Measurements from ENCODE around the gene NUDC. TPM values are rescaled to one million over a fixed set of nuclear protein-coding genes. Genes with fewer than 3 reads are reported as not detected.
A peak's percentile ranks its signal among the peaks of the same experiment; 100 is the strongest.
"Not testable (repeated sequence)": the region's sequence is repeated elsewhere in the genome, so short reads cannot be mapped to it uniquely, and the experiment has no call there.

NUDC gene
- total and polyA plus RNA-seq, 10 of the 15 experiments (the other 5 are each of a cell fraction or from before 2014, with no cell fraction given), result 5.5 to 227 (median 67.4) TPM

DNA sequence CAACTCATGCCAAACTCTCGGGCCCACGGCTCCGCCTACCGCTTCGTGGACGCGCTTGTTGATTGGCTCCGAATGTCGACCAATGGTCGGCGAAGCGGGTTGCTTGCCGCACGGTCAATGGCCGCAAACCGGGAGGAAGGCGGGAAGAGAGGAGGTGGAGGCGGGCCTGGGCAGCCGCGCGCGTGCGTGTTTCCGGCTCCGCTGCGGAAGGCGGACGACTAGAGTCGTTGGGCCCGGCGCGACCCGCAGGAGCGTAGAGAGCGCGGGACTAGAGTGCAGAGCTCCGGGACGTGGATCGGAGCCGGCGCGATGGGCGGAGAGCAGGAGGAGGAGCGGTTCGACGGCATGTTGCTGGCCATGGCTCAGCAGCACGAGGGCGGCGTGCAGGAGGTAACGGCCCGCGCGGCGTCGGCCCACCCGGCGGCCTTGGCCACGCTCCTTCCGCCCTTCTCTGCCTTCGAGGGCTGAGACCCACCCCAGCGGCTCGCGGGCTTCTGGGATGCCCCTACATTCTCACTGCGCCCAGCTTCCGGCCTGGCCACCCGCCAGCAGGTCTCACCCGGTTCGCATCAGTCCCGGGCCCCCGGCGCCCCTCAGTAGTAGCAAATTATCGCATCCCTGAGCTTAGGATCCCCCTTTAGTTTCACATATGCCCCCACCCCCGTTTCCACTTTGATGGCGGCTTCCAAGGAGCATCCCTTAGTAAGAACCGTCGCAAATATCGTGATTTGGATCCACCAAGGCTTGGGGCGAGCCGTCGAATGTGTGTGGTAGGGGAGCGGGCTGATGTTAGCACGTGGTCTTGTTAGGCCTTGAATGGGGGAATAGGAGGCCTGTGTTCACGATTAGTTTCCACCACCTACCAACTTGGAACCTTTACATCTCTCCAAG is at the start of gene NUDC (continued):
- TF ChIP-seq, protein P1, sequence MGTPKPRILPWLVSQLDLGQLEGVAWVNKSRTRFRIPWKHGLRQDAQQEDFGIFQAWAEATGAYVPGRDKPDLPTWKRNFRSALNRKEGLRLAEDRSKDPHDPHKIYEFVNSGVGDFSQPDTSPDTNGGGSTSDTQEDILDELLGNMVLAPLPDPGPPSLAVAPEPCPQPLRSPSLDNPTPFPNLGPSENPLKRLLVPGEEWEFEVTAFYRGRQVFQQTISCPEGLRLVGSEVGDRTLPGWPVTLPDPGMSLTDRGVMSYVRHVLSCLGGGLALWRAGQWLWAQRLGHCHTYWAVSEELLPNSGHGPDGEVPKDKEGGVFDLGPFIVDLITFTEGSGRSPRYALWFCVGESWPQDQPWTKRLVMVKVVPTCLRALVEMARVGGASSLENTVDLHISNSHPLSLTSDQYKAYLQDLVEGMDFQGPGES (IDR thresholded peaks at IDR 0.05), result peak; percentile 77
- TF ChIP-seq POLR2A (IDR thresholded peaks at IDR 0.05; ENCODE audit: low read depth, low read length), result peak; percentile 98
- TF ChIP-seq, protein P2, sequence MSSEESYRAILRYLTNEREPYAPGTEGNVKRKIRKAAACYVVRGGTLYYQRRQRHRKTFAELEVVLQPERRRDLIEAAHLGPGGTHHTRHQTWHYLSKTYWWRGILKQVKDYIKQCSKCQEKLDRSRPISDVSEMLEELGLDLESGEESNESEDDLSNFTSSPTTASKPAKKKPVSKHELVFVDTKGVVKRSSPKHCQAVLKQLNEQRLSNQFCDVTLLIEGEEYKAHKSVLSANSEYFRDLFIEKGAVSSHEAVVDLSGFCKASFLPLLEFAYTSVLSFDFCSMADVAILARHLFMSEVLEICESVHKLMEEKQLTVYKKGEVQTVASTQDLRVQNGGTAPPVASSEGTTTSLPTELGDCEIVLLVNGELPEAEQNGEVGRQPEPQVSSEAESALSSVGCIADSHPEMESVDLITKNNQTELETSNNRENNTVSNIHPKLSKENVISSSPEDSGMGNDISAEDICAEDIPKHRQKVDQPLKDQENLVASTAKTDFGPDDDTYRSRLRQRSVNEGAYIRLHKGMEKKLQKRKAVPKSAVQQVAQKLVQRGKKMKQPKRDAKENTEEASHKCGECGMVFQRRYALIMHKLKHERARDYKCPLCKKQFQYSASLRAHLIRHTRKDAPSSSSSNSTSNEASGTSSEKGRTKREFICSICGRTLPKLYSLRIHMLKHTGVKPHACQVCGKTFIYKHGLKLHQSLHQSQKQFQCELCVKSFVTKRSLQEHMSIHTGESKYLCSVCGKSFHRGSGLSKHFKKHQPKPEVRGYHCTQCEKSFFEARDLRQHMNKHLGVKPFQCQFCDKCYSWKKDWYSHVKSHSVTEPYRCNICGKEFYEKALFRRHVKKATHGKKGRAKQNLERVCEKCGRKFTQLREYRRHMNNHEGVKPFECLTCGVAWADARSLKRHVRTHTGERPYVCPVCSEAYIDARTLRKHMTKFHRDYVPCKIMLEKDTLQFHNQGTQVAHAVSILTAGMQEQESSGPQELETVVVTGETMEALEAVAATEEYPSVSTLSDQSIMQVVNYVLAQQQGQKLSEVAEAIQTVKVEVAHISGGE (CRISPR knock-in tag; IDR thresholded peaks at IDR 0.05), result no peak
- TF ChIP-seq, protein P3, sequence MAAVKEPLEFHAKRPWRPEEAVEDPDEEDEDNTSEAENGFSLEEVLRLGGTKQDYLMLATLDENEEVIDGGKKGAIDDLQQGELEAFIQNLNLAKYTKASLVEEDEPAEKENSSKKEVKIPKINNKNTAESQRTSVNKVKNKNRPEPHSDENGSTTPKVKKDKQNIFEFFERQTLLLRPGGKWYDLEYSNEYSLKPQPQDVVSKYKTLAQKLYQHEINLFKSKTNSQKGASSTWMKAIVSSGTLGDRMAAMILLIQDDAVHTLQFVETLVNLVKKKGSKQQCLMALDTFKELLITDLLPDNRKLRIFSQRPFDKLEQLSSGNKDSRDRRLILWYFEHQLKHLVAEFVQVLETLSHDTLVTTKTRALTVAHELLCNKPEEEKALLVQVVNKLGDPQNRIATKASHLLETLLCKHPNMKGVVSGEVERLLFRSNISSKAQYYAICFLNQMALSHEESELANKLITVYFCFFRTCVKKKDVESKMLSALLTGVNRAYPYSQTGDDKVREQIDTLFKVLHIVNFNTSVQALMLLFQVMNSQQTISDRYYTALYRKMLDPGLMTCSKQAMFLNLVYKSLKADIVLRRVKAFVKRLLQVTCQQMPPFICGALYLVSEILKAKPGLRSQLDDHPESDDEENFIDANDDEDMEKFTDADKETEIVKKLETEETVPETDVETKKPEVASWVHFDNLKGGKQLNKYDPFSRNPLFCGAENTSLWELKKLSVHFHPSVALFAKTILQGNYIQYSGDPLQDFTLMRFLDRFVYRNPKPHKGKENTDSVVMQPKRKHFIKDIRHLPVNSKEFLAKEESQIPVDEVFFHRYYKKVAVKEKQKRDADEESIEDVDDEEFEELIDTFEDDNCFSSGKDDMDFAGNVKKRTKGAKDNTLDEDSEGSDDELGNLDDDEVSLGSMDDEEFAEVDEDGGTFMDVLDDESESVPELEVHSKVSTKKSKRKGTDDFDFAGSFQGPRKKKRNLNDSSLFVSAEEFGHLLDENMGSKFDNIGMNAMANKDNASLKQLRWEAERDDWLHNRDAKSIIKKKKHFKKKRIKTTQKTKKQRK (IDR thresholded peaks at IDR 0.05; ENCODE audit: low read depth, low read length), result peak; percentile 74

DNA sequence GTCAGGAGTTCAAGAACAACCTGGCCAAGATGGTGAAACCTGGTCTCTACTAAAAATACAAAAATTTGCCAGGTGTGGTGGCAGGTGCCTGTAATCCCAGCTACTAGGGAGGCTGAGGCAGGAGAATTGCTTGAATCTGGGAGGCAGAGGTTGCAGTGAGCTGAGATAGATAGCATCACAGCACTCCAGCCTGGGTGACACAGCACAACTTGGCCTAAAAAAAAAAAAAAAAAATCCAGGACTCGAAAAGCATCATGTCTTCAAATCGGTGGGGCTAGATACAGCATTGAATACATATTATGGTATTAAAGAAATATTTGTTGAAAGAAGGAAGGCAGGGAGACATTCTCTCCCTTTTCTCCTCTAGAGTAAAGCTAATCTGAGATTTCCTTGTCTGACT is 48.4 kb upstream of the NUDC start:
- intact Hi-C loops (cut with micrococcal nuclease; ENCODE audit: unreplicated experiment); DNase-seq (ENCODE audit: low read depth, low spot score); ATAC-seq; H3K4me1 ChIP-seq (ENCODE audit: control insufficient read depth, insufficient read depth, low read length); FAIRE-seq; H3K4me3 ChIP-seq; H4K20me1 ChIP-seq (ENCODE audit: control insufficient read depth, insufficient read depth); H3K79me2 ChIP-seq (ENCODE audit: control insufficient read depth, insufficient read depth, low read length); H2AFZ ChIP-seq (ENCODE audit: control insufficient read depth, low read depth, low read length); H3K9ac ChIP-seq (ENCODE audit: control insufficient read depth, insufficient read depth, low read length); H3K27ac ChIP-seq (ENCODE audit: control insufficient read depth, insufficient read depth); in situ Hi-C loops (cut with MboI); BruUV-seq (replicated peaks); H3K9me3 ChIP-seq (replicated peaks; ENCODE audit: control insufficient read depth, insufficient read depth, low read length); H3K27me3 ChIP-seq (replicated peaks in 1 of 2; ENCODE audit: control insufficient read depth in 2 of 2, insufficient read depth in 2 of 2, low read length in 1 of 2); H3K36me3 ChIP-seq (ENCODE audit: control insufficient read depth in 2 of 2, insufficient read depth in 2 of 2, low read length in 1 of 2); H3K4me2 ChIP-seq (ENCODE audit: control insufficient read depth, insufficient read depth): not testable (repeated sequence)
- ChIA-PET POLR2A (interaction anchor here (0.7 to 1.0 kb wide), 2 partner anchors 8 to 14 kb away, joined by 3 read pairs; no protein-coding TSS in a partner anchor), SMC1A (ENCODE audit: uncharacterized antibody, unreplicated experiment) (interaction anchor here (0.5 to 1.3 kb wide), 5 partner anchors 8 to 174 kb away, joined by 3 to 4 read pairs (median 3); no protein-coding TSS in a partner anchor), RAD21 (ENCODE audit: unreplicated experiment) (interaction anchor here (1.3 to 1.4 kb wide), 2 partner anchors 62 to 63 kb away, joined by 3 to 7 read pairs; no protein-coding TSS in a partner anchor), CTCF (interaction anchor here (1.0 to 1.9 kb wide), 6 partner anchors 8 to 196 kb away, joined by 3 to 10 read pairs (median 4); no protein-coding TSS in a partner anchor)
- 93% methylated on average over 2 of the region's 2 CpGs for WGBS (ENCODE audit: insufficient coverage, insufficient replicate concordance, low lambda C conversion rate, missing lambda C conversion rate)

Measured in GM12878 (cell line).